ENCODE measurements around the gene HCN4. TPM values are rescaled to one million over a fixed set of nuclear protein-coding genes. Genes with fewer than 3 reads are reported as not detected.

The HCN4 gene
- total and polyA plus RNA-seq, 2 of the 8 experiments (the other 6 are each of a cell fraction or from before 2014, with no cell fraction given) = 3.7 to 8.5 TPM

DNA sequence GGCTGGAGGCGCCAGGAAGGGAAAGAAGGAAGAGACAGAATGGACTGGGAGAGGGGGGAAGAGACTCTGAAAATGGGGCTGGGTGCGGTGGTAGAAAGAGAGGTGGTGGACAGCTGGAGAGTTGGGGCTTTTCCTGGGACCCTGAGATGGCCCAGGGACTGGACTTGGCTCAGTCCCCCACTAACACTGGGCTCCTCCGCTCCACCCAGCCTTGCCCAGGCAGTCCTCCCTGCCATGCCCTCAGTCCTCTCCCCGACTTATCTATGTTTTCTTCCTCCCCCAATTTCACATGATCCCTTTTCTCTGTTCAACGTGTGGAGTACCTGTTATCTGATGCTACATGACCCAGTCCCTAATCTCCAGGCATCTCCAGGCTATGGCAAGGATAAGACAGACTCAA lies 6.3 kb upstream of the HCN4 start (continued):
- TF ChIP-seq SIX5 (IDR thresholded peaks at IDR 0.05; ENCODE audit: low read depth, low read length) (no peak), PHF8 (conservative IDR thresholded peaks at IDR 0.05; ENCODE audit: low read depth, low read length) (no peak), CTBP2 (IDR thresholded peaks at IDR 0.05; ENCODE audit: borderline replicate concordance, insufficient read depth, insufficient read length, low read length) (no peak), BACH1 (IDR thresholded peaks at IDR 0.05; ENCODE audit: low read length) (no peak)
